HFF-Myc (cell line): ENCODE data around the gene MTX1.

Experiments used
- DNase-seq: peaks from one replicate; pipeline ENCODE4 v3.0.0-alpha.2; 2011; ENCODE audit warnings: low read depth; ENCODE audit errors: extremely low read depth
- H3K4me3 ChIP-seq: replicated peaks from 2 replicates; pipeline ENCODE4 v1.5.1; 2011; ENCODE audit warnings: low read depth, mild to moderate bottlenecking, control low read depth, low read length
- TF ChIP-seq, protein P1 (sequence below): IDR thresholded peaks from 2 replicates; pipeline ENCODE4 v1.5.1; 2012; ENCODE audit warnings: mild to moderate bottlenecking, low read depth, low read length, control low read depth; ENCODE audit errors: missing control alignments

The MTX1 gene

DNA sequence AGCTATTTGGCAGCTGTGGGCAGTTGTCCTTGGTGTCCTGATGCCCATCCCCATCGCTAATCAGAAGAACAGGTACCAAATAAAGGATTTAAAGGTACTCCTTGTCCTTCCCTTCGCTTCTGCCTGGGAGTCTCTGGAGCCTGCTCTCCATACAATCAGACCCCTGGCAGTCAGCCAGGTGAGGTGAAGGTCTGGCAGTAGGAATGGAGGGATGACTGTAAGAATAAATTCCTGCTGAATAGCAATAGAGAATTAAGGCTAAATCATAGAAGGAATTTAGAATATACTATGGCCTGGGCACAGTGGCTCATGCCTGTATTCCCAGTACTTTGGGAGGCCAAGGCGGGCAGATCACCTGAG lies 10.0 kb upstream of the MTX1 start:
- TF ChIP-seq, protein P1, sequence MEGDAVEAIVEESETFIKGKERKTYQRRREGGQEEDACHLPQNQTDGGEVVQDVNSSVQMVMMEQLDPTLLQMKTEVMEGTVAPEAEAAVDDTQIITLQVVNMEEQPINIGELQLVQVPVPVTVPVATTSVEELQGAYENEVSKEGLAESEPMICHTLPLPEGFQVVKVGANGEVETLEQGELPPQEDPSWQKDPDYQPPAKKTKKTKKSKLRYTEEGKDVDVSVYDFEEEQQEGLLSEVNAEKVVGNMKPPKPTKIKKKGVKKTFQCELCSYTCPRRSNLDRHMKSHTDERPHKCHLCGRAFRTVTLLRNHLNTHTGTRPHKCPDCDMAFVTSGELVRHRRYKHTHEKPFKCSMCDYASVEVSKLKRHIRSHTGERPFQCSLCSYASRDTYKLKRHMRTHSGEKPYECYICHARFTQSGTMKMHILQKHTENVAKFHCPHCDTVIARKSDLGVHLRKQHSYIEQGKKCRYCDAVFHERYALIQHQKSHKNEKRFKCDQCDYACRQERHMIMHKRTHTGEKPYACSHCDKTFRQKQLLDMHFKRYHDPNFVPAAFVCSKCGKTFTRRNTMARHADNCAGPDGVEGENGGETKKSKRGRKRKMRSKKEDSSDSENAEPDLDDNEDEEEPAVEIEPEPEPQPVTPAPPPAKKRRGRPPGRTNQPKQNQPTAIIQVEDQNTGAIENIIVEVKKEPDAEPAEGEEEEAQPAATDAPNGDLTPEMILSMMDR, result no peak
- no peak for DNase-seq
- no peak overlapping the region for H3K4me3 ChIP-seq

DNA sequence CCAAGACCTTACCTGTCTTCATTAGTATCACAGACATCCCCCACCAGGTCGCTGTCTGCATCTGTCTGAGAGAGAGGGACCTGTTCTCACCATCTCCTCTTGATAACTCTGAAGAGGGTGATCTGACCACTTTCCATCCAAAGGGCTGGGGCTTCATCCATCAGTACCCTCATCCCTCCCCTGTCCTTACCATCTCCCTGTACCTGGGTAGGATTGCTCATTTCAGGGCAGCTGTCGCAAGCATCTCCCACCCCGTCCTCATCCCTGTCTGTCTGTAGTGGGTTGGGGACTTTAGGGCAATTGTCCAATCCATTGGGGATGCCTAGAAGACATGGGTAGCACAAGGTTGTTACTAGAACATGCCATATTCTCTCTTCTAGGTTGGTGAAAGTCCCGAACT lies 8.7 kb upstream of the MTX1 start:
- DNase-seq, result no peak
- TF ChIP-seq, protein P1, result no peak
- H3K4me3 ChIP-seq, result no peak overlapping the region

DNA sequence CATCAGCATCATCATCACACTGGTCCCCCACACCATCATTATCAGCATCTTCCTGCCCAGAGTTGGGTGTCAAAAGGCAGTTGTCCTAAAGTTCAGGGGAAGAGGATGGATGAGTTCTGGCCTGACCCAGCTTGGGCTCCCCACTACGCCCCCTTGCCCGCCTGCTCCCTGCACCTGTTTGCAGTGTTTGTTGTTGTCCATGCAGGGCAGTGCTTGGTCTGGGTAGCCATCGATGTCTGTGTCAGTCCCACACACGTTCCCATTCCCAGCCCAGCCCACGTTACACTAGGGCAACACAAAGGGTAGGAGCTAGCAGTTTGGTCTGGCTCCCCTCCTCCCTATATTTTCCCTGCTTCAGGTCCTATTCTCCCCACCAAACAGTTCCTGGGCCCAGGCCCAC lies 7.6 kb upstream of the MTX1 start:
- no peak overlapping the region for H3K4me3 ChIP-seq

DNA sequence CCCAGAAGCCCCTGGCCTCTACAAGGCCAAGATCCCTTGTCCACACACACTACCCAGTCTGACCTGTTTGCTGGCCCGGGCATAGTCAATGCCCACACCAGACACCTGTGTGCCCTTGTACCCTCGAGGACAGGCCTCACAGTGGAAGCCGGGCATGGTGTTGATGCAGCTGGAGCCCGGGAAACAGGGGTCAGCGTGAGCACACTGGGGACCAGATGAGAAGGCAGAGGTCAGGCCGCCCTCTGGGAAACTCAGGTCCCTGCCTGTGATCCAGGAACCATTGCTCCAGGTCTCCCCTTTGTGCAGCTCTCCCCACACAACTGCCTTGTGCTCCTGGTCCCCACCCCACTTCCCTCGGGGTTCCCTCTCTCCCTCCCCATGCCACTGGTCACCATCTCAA lies 6.3 kb upstream of the MTX1 start:
- DNase-seq, result no peak
- H3K4me3 ChIP-seq, result no peak overlapping the region
- TF ChIP-seq, protein P1, result no peak

More for the DNA sequence above, 7.6 kb upstream of the MTX1 start:
- TF ChIP-seq, protein P1, result no peak
- DNase-seq, result no peak

DNA sequence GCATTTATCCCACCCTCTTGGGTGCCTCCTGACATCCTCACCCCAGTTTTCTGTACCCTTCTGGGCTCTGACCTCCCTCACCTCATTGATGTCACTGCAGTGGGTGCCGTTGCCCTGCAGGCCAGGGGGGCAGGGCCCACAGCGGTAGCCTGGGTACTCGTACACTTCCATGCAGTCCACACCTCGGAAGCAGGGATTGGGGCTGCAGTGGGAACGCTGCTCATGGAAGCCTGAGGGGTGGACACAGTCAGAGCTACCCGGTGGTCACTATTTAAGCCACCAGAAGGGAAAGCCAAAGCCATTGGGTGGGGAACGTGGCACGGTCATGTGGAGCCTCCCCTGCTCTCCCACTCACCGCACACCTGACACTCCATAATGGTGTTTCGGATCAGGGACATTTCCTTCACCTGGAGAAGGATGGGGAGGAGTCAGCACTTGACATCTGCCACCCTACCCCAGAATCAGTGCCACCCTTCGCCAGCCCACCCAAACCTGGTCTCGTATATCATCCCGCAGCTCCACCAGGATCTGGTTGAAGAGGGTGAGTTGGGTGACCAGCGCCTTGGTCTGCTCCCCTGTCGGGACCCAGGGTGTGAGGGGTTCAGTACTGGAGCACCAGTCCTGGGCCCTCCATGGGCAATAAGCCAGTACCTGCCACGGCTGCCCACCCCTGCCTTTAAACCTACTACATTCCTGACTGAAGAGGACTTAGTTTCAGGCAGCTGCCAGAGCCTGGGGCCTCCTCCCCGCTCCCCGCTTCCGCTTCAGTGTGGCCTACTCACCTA lies 5.6 kb upstream of the MTX1 start:
- no peak overlapping the region for H3K4me3 ChIP-seq
- DNase-seq, result no peak
- TF ChIP-seq, protein P1, result no peak

DNA sequence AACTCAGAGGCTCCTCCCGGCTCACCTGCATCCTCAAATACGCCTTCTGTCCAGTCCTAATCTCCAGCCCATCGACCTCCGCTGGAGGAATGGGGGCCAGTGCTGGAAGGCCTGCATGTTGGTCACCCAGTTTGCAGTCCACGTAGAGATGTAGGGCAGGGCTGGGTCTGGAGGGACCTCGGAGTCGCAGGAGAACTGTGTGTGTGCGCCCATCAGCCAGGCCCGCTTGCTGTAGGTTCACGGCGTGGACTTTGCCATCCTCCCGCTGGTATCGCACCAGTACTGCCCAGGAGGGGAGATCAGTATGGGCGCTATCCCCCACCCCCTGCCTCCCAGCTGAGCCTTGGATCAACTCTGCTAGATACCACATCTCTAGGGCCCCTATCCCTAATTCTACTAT lies 3.5 kb upstream of the MTX1 start:
- TF ChIP-seq, protein P1, result no peak
- DNase-seq, result no peak
- no peak overlapping the region for H3K4me3 ChIP-seq

DNA sequence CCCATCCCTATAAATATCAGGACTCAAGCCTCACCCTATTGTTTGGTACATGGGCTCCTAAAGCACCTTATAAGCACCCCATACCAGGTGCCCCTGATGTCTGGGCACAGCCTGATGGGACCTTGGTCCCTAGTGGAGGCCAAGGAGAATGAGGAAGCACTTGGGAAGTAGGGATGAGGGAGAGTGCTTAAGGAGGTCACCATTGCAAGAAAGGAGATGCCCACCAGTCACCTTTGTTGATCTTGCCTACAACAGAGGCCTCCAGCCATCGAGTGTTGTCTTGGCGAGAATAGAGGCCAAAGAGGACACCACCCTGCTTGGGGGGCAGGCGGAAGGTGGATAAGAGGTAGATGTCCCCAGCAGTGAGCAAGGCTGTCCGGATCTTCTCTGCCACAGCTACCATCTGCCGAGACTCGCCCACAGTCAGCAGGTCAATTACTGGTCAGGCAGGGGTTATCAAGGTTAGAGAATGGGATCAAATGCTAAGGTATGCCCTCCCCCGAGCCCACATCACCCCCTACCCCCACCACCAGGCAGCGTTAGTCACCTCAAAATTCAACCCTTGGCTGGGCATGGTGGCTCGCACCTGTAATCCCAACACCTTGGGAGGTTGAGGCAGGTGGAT lies 2.4 kb upstream of the MTX1 start:
- TF ChIP-seq, protein P1, result no peak
- H3K4me3 ChIP-seq, result no peak overlapping the region
- no peak for DNase-seq
